GM23338 (cell line): ENCODE measurements around the gene FAM72A. TPM values are rescaled to one million over a fixed set of nuclear protein-coding genes. Genes with fewer than 3 reads are reported as not detected.

Experiments used
- ATAC-seq: fragments of 200-7000 bp; cut with Tn5 transposase; 3 replicates; pipeline ENCODE4 v1.9.1; 2020
- DNase-seq: peaks from one replicate; pipeline ENCODE4 v3.0.0-alpha.2; 2015; ENCODE audit warnings: low spot score
- H2AFZ ChIP-seq: fragments of 200-600 bp; sonication (generic); 2 replicates; pipeline ENCODE4 v1.8.0; 2016; ENCODE audit warnings: antibody characterized with exemption, mild to moderate bottlenecking, moderate library complexity
- H3F3A ChIP-seq: fragments of 200-600 bp; sonication (generic); replicated peaks from 2 replicates; pipeline ENCODE4 v1.8.0; 2017; ENCODE audit warnings: antibody characterized with exemption, mixed run types, low read depth
- H3K27ac ChIP-seq: fragments of 200-600 bp; sonication (generic); 2 replicates; pipeline ENCODE4 v1.6.1; 2016; ENCODE audit warnings: low read depth
- H3K27me3 ChIP-seq: fragments of 200-600 bp; sonication (generic); 2 replicates; pipeline ENCODE4 v1.8.0; 2016; ENCODE audit warnings: mild to moderate bottlenecking, mixed run types, moderate library complexity; ENCODE audit not compliant: insufficient read depth
- H3K36me3 ChIP-seq: fragments of 200-600 bp; sonication (generic); 2 replicates; pipeline ENCODE4 v1.8.0; 2016; ENCODE audit warnings: mild to moderate bottlenecking; ENCODE audit not compliant: insufficient read depth
- H3K4me1 ChIP-seq: fragments of 200-600 bp; sonication (generic); 2 replicates; pipeline ENCODE4 v1.8.0; 2016; ENCODE audit warnings: mild to moderate bottlenecking, moderate library complexity; ENCODE audit not compliant: insufficient read depth
- H3K4me2 ChIP-seq: fragments of 200-600 bp; sonication (generic); 2 replicates; pipeline ENCODE4 v1.7.1; 2017; ENCODE audit warnings: mixed run types
- H3K4me3 ChIP-seq: fragments of 200-600 bp; sonication (generic); 2 replicates; pipeline ENCODE4 v1.6.1; 2016; ENCODE audit warnings: mixed run types
- H3K79me2 ChIP-seq: fragments of 200-600 bp; sonication (generic); replicated peaks from 2 replicates; pipeline ENCODE4 v1.8.0; 2017; ENCODE audit warnings: mild to moderate bottlenecking; ENCODE audit not compliant: insufficient read depth
- H3K9me2 ChIP-seq: fragments of 200-600 bp; sonication (generic); 2 replicates; pipeline ENCODE4 v1.8.0; 2017; ENCODE audit not compliant: insufficient read depth
- H4K20me1 ChIP-seq: fragments of 200-600 bp; sonication (generic); replicated peaks from 2 replicates; pipeline ENCODE4 v1.8.0; 2017; ENCODE audit warnings: mild to moderate bottlenecking; ENCODE audit not compliant: insufficient read depth
- H3K27ac Mint-ChIP-seq: 2 replicates; pipeline ENCODE4 v1.8.0; 2020; ENCODE audit warnings: inconsistent platforms, mild to moderate bottlenecking, moderate library complexity, mixed read lengths
- H3K27me3 Mint-ChIP-seq: 3 replicates; pipeline ENCODE4 v1.8.0; 2022; ENCODE audit warnings: low read depth, mild to moderate bottlenecking, moderate library complexity, mixed read lengths, inconsistent platforms; ENCODE audit not compliant: insufficient read depth, poor library complexity
- H3K36me3 Mint-ChIP-seq: 3 replicates; pipeline ENCODE4 v1.8.0; 2021; ENCODE audit warnings: low read depth, mild to moderate bottlenecking, inconsistent platforms, moderate library complexity, mixed read lengths
- H3K4me1 Mint-ChIP-seq: 3 replicates; pipeline ENCODE4 v1.8.0; 2020; ENCODE audit warnings: mild to moderate bottlenecking, inconsistent platforms, mixed read lengths
- H3K4me3 Mint-ChIP-seq: 3 replicates; pipeline ENCODE4 v1.8.0; 2021; ENCODE audit warnings: moderate library complexity, mild to moderate bottlenecking, inconsistent platforms, mixed read lengths
- H3K9me3 Mint-ChIP-seq: 3 replicates; pipeline ENCODE4 v1.8.0; 2020; ENCODE audit warnings: moderate library complexity, mild to moderate bottlenecking, inconsistent platforms, mixed read lengths
- CREB1 ChIP-seq: fragments of 250-450 bp; sonication (Bioruptor Pico); IDR thresholded peaks from 2 replicates; pipeline ENCODE4 v1.5.0; 2020; ENCODE audit warnings: low read depth, mild to moderate bottlenecking, moderate library complexity
- ETS1 ChIP-seq: IDR thresholded peaks from 2 replicates; pipeline ENCODE4 v1.6.1; 2016; ENCODE audit warnings: antibody characterized with exemption
- EZH2 ChIP-seq: fragments of 200-600 bp; sonication (generic); IDR thresholded peaks from one replicate; pipeline ENCODE4 v1.8.0; 2017; ENCODE audit warnings: antibody characterized with exemption, mild to moderate bottlenecking, low read depth; ENCODE audit not compliant: unreplicated experiment
- EZH2phosphoT487 ChIP-seq: fragments of 200-600 bp; sonication (generic); IDR thresholded peaks from one replicate; pipeline ENCODE4 v1.8.1; 2018; ENCODE audit warnings: antibody characterized with exemption; ENCODE audit not compliant: unreplicated experiment
- JUNB ChIP-seq: IDR thresholded peaks from one replicate; pipeline ENCODE4 v1.6.1; 2016; ENCODE audit warnings: antibody characterized with exemption; ENCODE audit not compliant: unreplicated experiment
- NANOG ChIP-seq: IDR thresholded peaks from 2 replicates; pipeline ENCODE4 v1.6.1; 2016; ENCODE audit warnings: antibody characterized with exemption, borderline replicate concordance
- POLR2AphosphoS5 ChIP-seq: IDR thresholded peaks from 2 replicates; pipeline ENCODE4 v1.6.1; 2016; ENCODE audit warnings: antibody characterized with exemption, low read depth
- STAT1 ChIP-seq: IDR thresholded peaks from one replicate; pipeline ENCODE4 v1.6.1; 2016; ENCODE audit warnings: antibody characterized with exemption; ENCODE audit not compliant: unreplicated experiment
- ZNF462 ChIP-seq: fragments of 250-450 bp; sonication (Bioruptor Pico); IDR thresholded peaks from 2 replicates; pipeline ENCODE4 v1.5.0; 2020; ENCODE audit warnings: mild to moderate bottlenecking, moderate library complexity
- polyA plus RNA-seq: library from polyadenylated mRNA; unstranded; fragments of >200 nt; fragmentation: Nextera tagmentation; extraction: Ambion mirVana; gene quantifications from 2 replicates; pipeline ENCODE4 v1.2.1, GENCODE V29; 2016
- total RNA-seq: library from RNA; depleted of rRNA; stranded (reverse); fragments of >200 nt; shearing (Covaris generic); gene quantifications from 2 replicates; pipeline ENCODE4 v1.2.3, GENCODE V29; 2014

FAM72A gene
- total and polyA plus RNA-seq, 2 experiments from 2014 or later = 19.1 to 26.7 TPM

DNA sequence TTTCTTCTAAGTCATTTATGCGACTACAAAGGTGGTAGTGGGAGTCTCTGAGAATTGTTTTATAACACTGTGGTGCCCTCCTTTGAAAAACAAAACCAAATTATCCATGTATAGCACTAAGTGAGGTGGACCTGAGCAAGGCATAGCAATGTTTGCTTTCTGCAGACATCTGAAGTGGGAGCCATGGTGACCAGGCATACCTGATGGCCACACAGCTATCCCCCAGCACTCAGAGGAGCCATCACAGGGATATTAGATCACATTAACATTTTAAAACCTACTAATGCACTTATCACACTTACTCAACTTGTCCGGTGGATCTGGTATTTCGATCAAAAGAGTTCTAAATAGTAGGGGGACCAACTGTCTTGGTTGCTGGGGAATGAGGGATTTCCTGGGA, 60.6 kb downstream of the FAM72A start:
- Histone ChIP-seq H3K4me2 (no peak overlapping the region), H3K79me2 (no peaks in the 10 kb centered on the region), H3K4me1 (no peaks in the 10 kb centered on the region), H3K27me3 (no peaks in the 10 kb centered on the region), H3K9me2 (peaks cover 6% of the 10 kb centered on the region; the same call in 1 of the 2 replicates), H2AFZ (no peak overlapping the region), H4K20me1 (no peaks in the 10 kb centered on the region), H3F3A (no peaks in the 10 kb centered on the region), H3K36me3 (no peaks in the 10 kb centered on the region), H3K4me3 (no peak overlapping the region), H3K27ac (no peak overlapping the region)
- no peak overlapping the region for H3K27ac Mint-ChIP-seq
- ATAC-seq (no peak), DNase-seq (no peak)
- H3K27me3 Mint-ChIP-seq = no peaks in the 10 kb centered on the region
- no peaks in the 10 kb centered on the region for H3K36me3 Mint-ChIP-seq
- no peak overlapping the region for H3K4me3 Mint-ChIP-seq
- H3K4me1 Mint-ChIP-seq = peaks cover 7% of the 10 kb centered on the region
- TF ChIP-seq JUNB = no peak
- TF ChIP-seq NANOG = no peak
- peaks cover 2% of the 10 kb centered on the region; the same call in 1 of the 3 replicates for H3K9me3 Mint-ChIP-seq

- Mint-ChIP-seq H3K9me3 (peaks cover 2% of the 10 kb centered on the region; the same call in 1 of the 3 replicates), H3K4me1 (peaks cover 6% of the 10 kb centered on the region; the same call in 2 of the 3 replicates), H3K27me3 (no peaks in the 10 kb centered on the region), H3K36me3 (no peaks in the 10 kb centered on the region), H3K4me3 (no peak overlapping the region), H3K27ac (no peak overlapping the region)
- DNase-seq (no peak), ATAC-seq (no peak)
- H3K4me2 ChIP-seq = no peak overlapping the region
- peaks cover 6% of the 10 kb centered on the region; the same call in 1 of the 2 replicates for H3K9me2 ChIP-seq
- no peaks in the 10 kb centered on the region for H3K79me2 ChIP-seq
- no peaks in the 10 kb centered on the region for H3K36me3 ChIP-seq
- no peaks in the 10 kb centered on the region for H3F3A ChIP-seq
- H4K20me1 ChIP-seq = no peaks in the 10 kb centered on the region
- H3K27ac ChIP-seq = no peak overlapping the region
- no peak for TF ChIP-seq ZNF462 (CRISPR knock-in tag)
- no peak for TF ChIP-seq CREB1 (CRISPR knock-in tag)
- TF ChIP-seq EZH2 = no peak
- no peak for TF ChIP-seq JUNB
- no peak for TF ChIP-seq STAT1
- TF ChIP-seq EZH2phosphoT487 = no peak
- no peak for TF ChIP-seq POLR2AphosphoS5
- TF ChIP-seq ETS1 = no peak
- H3K4me3 ChIP-seq = no peak overlapping the region
- peaks cover 8% of the 10 kb centered on the region for H3K4me1 ChIP-seq
- H3K27me3 ChIP-seq = no peaks in the 10 kb centered on the region
- no peak overlapping the region for H2AFZ ChIP-seq
These were observed 66.4 kb downstream of the FAM72A start for GRCh38 chr1:206136241-206136640.
